Fibroblast of skin of left quadriceps (primary cell): ENCODE data around the gene TSPAN18.
A peak's percentile ranks its signal among the peaks of the same experiment; 100 is the strongest.
"Not testable (repeated sequence)": the region's sequence is repeated elsewhere in the genome, so short reads cannot be mapped to it uniquely, and the experiment has no call there.

Source experiments
- DNase-seq, 2 experiments: peaks; one replicate each; pipeline ENCODE4 v3.0.0-alpha.2; 2013; ENCODE audit warnings: low read depth in 2 of 2

Gene TSPAN18

GRCh38 chr11:44868455-44869421 lies 142.0 kb downstream of the TSPAN18 start:
- no peak for DNase-seq

GRCh38 chr11:44870181-44870580 lies 143.4 kb downstream of the TSPAN18 start:
- DNase-seq = no peak

GRCh38 chr11:44870615-44871176 lies 143.9 kb downstream of the TSPAN18 start:
- DNase-seq = no peak

GRCh38 chr11:44871682-44872081 lies 144.9 kb downstream of the TSPAN18 start:
- DNase-seq = not testable (repeated sequence)

GRCh38 chr11:44872556-44872955 lies 145.8 kb downstream of the TSPAN18 start:
- DNase-seq = no peak

DNA sequence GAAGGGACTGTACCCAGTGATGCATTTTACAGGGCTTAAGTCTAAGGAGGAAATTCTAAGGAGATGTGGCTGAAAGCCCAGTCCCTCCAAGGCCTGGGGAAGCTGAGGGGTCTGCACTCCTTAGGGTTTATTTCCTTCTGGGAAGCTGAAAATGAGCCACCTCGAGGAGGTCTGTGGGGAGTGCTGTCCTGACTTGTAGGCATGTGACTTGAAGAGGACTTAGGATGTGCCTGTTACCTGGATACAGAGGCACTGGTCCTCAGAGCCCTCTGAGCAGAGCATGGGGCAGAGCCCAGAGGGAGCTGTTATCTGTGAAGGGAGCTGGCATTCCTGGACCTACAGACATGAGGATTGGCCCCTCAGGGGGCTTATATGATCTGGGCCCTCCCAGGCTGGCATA lies 146.8 kb downstream of the TSPAN18 start:
- DNase-seq = no peak

DNA sequence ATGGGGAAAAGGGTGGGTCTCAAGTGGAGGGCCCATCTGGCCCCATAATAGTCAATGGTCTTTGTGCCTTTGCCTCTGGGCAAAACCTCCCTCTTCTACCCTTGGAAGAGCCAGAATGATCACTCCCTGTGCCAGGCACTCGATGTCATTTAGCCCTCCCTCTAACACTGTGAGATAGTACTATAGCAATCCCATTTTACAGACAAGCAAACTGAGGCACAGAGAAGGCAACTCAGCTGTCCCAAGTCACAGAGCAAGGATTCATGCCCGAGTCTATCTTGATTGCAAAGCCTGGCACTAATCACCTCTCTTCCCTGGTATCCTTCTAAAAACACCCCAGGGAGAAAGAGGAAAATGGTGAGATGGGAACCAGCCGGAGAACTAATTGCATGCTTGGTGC lies 147.5 kb downstream of the TSPAN18 start:
- DNase-seq = no peak

GRCh38 chr11:44875037-44875436 lies 148.3 kb downstream of the TSPAN18 start:
- no peak for DNase-seq

- no peak for DNase-seq
Measured at GRCh38 chr11:44876194-44876723, 149.5 kb downstream of the TSPAN18 start.

DNA sequence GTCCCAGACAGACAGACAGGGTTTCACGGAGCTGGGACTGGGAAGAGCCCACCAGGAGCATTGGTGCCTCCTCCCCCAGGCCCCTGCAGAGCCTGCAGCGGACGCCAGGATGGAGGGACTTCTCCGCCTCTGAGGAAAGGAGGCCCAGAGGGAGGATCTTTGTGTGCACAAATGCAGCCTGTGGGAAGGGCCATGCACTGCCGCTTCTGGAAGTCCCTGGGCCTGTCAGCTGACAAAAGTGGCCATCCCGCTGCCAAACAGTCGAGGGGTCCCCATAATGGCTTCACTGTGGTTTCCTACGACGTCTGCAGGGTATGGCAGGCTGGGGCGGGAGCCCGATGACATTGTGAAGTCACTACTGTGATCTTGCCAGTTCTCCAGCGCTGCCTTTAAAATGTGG lies 150.1 kb downstream of the TSPAN18 start:
- no peak for DNase-seq

DNA sequence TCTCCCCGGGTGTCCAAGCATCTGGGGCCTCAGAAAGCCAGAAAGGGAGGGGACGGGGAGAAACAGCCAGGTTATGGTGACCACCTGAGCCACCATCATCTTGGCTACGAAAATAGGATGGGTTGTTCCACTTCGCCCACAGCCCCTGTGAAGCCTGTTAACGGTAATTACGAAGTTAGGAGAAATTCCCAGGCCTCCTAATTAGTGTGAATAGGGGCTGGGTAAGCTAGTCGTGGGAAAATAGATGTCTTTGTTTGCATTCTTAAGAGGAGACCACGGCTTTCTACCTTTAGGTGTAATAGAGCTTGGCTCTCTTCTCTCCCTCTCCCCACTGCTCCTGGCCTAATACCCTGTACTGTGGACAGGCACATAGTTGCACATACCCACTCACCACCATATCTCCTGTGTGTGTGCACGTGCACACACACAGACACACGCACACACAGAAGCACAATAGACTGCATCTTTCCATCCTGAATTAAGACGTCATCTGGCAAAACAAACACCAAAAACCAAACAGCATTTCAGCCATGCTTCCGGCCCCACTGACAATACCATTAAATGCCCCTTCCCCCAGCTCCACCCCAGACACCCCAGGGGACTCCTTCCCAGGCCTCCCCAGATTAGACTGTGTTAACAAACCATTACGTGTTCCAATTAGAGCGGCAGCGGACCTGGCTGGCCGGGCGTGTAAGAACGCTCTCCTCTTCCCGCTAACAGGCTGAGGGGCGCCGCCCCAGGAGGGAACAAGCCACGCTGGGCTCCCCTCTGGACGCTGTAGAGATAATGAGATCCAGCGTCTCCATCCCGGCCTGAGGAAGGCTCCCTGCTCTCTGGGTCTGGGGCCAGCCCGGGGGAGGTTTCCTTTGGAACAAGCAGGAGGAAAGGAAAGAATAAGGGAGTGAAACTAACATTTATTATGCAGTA lies 151.1 kb downstream of the TSPAN18 start:
- no peak for DNase-seq

GRCh38 chr11:44878711-44879110 lies 151.9 kb downstream of the TSPAN18 start:
- no peak for DNase-seq

DNA sequence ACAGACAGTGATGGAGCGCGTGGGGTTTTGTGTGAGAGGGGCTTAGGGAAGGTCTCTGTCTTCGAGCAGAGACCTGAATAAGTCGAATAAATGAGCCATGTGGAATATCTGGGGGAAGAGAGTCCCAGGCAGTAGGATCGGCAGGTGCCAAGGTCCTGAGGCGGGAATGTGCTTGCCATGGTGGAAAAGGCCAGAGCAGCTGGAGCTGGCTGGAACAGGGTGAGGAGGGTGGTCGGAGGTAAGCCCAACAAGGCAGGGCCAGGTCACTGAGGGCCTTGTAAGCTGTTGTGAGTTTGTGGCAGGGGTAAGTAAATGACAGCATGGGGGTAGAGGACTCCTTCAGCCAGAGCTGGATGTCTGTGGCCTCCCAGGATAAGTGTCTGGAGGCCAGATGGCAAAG lies 152.7 kb downstream of the TSPAN18 start:
- DNase-seq = no peak

GRCh38 chr11:44880511-44880910 lies 153.7 kb downstream of the TSPAN18 start:
- no peak for DNase-seq

GRCh38 chr11:44880953-44881352 lies 154.2 kb downstream of the TSPAN18 start:
- no peak for DNase-seq

DNA sequence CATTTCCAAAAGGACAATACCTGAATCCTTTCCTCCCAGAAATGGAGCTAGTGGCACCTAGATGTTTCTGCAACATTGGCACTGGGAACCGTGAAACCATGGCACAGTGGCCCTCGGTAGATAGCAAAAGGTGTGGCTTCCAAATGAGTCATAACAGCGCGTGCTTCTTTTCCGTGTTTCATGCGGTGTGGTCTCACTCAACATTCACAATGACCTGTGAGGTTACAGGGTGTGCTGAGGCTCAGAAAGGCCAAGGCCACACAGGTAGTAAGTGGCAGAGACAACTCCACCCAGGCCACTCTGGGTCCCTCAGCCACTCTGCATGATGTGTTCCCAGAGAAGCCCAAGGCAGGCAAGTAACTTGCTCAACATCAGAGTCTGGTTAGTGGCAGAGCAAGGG lies 156.5 kb downstream of the TSPAN18 start:
- no peak for DNase-seq

GRCh38 chr11:44884056-44884455 lies 157.3 kb downstream of the TSPAN18 start:
- DNase-seq = no peak

GRCh38 chr11:44885065-44885810 lies 158.5 kb downstream of the TSPAN18 start:
- no peak for DNase-seq

DNA sequence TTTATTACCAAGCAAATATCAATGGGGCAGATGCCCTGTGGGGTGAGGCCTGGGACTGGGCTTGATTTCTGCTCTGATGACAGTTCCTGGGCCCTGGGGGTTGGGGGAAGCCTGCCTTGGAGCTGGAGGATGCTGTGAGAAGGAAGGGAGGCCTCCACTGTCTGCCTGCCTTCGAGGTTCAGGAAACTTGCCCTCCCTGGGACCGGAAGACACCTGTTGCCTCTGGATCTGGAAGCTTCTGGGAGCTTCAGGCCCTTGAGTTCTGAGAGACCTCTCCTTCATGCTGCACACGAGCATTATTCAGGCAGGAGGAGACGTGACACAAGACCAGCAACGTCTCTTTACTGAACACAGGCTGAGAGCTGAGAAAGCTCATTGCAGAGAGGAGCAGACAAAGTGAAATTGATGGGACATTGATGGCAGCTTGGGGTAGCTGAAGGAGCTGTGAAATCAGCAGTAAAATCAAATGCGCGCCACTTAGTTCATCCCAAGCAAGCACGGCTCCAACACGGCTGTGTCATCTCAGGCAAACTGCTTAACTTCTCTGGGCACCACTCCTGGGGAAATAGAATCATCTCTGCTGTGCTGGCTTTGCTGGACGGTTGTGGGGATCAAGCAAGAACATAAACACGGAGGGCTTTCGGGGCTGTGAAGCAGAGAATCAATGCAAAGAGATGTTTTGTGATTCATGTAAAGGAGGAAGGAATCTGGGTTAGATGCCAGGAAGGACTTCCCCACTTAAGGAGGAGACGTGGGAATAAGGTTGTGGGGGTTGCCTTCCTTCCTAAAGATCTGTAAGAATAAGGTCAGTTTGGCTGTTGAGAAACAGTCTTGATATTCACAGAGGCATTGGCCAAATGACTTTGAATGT lies 159.4 kb downstream of the TSPAN18 start:
- DNase-seq = no peak

DNA sequence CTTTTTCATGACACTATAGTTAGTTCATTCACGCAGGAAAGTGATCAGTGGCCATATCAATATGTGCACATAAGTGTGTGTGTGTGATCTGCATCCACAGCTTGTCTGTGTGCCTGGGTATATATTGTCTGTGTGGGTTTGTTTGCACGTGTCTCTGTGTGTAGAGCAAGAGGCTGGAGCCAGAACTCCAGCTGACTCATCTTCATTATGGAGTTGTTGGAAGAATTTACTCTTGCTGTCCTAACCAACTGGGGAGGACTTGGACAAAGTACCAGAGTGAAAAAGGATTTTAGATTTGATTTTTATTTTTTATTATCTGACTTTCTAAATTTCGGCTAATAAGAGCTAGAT lies 160.0 kb downstream of the TSPAN18 start:
- peak; percentile 57 to 64 for DNase-seq
